MM.1S (cell line): ENCODE results near the gene MPZL3.

Experiments
- CTCF ChIP-seq: fragments of 300-600 bp; sonication (generic); IDR thresholded peaks from 2 replicates; pipeline ENCODE4 v1.5.1; 2016; ENCODE audit warnings: antibody characterized with exemption, low read length, mixed read lengths
- EZH2phosphoT487 ChIP-seq: fragments of 300-600 bp; sonication (generic); IDR thresholded peaks from 2 replicates; pipeline ENCODE4 v1.6.1; 2018; ENCODE audit warnings: antibody characterized with exemption, low read length

DNA sequence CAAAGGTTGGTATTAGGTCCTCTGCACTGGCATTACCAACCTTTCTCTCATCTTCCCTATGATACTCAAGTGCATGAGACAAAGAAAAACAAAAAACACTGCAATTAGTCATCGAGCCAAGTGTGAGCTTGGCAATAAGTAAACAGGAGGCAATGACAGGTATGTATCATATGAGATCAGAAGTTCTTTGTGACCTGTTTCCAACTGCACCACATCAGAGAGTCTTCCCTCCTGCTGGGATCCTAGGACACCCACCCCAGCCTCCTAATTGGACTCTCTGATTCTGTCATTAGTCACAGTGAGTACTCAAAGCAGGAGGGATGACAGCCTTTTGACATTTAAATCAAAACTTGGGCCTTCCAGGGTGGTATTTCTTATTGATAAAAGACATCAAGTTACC is 19.5 kb downstream of the MPZL3 start:
- no peak for TF ChIP-seq CTCF
- no peak for TF ChIP-seq EZH2phosphoT487
